Heart left ventricle (tissue), 13 donors: ENCODE results near the gene ARHGAP15.

Experiments
- POLR2A ChIP-seq, 2 donors: fragments of 450-650 bp; IDR thresholded peaks; one replicate each; pipeline ENCODE4 v1.6.1; 2017; ENCODE audit warnings: antibody characterized with exemption in 2 of 2, mild to moderate bottlenecking in 2 of 2, moderate library complexity in 2 of 2
- TF ChIP-seq, protein P1 (sequence below), 12 donors: fragments of 200-600 bp; sonication (generic) in 4 of 12; IDR thresholded peaks; one replicate each; pipeline versions ENCODE4 v1.5.0 to v1.8.0; 2018 to 2022; ENCODE audit warnings: antibody characterized with exemption in 12 of 12, mild to moderate bottlenecking in 5 of 12
- donor health status: ischemic (EF 13 %, LVEDD 7.1; RV severe dilation, severe dysfunction).
- donor health status: DM: no; HTN: yes; CAD: no.
- donor health status: DM: no; HTN: no; CAD: no.
- donor health status: ischemic (EF 25% LVEDD 6.9; RV normal size, moderate dysfunction).
- donor health status: ischemic (EF 25% LVEDD 5.7; RV mildly dilated, moderate dysfunction).
- donor health status: ischemic (EF 35%, LVEDD 5.7; RV mildly dilated, moderate dysfunction).
- donor health status: nonischemic (EF 11% LVEDD 7.7; RV severe dilation, severe dysfunction).
- donor health status: DM: yes; HTN: yes; CAD: no.
- donor health status: PGD.
- donor health status: ischemic (EF 29% LVEDD 5.4; RV normal size, mild dysfunction).
- donor health status: nonischemic (EF 23%, LVEDD 6.1; RV moderate dilation, normal function).

DNA sequence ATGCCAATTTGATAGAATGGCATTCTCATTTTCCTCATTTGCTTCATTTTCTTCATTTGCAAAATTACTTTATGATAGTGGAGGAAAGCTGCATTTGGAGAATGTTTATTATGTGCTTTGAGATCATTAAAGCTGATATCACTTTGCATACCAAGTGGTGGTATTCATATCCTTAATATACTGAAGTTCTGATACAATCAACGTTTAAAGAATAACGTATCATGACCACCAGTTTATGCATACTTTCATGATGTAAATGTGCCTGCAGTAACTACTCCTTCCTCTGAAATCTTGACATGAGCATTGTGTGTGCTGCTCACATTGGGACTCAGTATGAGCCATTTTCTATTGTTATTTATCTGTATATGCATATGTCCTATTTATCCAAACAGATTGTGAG lies 302.1 kb downstream of the ARHGAP15 start:
- TF ChIP-seq, protein P1, sequence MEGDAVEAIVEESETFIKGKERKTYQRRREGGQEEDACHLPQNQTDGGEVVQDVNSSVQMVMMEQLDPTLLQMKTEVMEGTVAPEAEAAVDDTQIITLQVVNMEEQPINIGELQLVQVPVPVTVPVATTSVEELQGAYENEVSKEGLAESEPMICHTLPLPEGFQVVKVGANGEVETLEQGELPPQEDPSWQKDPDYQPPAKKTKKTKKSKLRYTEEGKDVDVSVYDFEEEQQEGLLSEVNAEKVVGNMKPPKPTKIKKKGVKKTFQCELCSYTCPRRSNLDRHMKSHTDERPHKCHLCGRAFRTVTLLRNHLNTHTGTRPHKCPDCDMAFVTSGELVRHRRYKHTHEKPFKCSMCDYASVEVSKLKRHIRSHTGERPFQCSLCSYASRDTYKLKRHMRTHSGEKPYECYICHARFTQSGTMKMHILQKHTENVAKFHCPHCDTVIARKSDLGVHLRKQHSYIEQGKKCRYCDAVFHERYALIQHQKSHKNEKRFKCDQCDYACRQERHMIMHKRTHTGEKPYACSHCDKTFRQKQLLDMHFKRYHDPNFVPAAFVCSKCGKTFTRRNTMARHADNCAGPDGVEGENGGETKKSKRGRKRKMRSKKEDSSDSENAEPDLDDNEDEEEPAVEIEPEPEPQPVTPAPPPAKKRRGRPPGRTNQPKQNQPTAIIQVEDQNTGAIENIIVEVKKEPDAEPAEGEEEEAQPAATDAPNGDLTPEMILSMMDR (IDR thresholded peaks at IDR 0.05): no peak
- no peak for TF ChIP-seq POLR2A (IDR thresholded peaks at IDR 0.05)
